Neural progenitor cell (in vitro differentiated cells): ENCODE results near the gene CCPG1. TPM values are rescaled to one million over a fixed set of nuclear protein-coding genes. Genes with fewer than 3 reads are reported as not detected.

Experiments
- DNase-seq: peaks from one replicate; pipeline ENCODE4 v3.0.0-alpha.2; 2016; ENCODE audit warnings: low spot score
- H2AFZ ChIP-seq: fragments of 200-600 bp; sonication (generic); replicated peaks from 2 replicates; pipeline ENCODE4 v1.6.1; 2016; ENCODE audit warnings: antibody characterized with exemption
- H3F3A ChIP-seq: fragments of 200-600 bp; sonication (generic); 2 replicates; pipeline ENCODE4 v1.6.1; 2016; ENCODE audit warnings: antibody characterized with exemption, low read depth
- H3K27ac ChIP-seq: fragments of 200-600 bp; sonication (generic); 2 replicates; pipeline ENCODE4 v1.5.1; 2016; ENCODE audit warnings: mild to moderate bottlenecking
- H3K27me3 ChIP-seq: fragments of 200-600 bp; sonication (generic); 2 replicates; pipeline ENCODE4 v1.6.1; 2016; ENCODE audit warnings: mild to moderate bottlenecking, moderate library complexity
- H3K36me3 ChIP-seq: fragments of 200-600 bp; sonication (generic); 2 replicates; pipeline ENCODE4 v1.5.1; 2016
- H3K4me1 ChIP-seq: fragments of 200-600 bp; sonication (generic); 2 replicates; pipeline ENCODE4 v1.6.1; 2016; ENCODE audit warnings: mixed run types
- H3K4me2 ChIP-seq: fragments of 200-600 bp; sonication (generic); 2 replicates; pipeline ENCODE4 v1.6.1; 2016
- H3K4me3 ChIP-seq: fragments of 200-600 bp; sonication (generic); 2 replicates; pipeline ENCODE4 v1.5.1; 2016
- H3K79me2 ChIP-seq: fragments of 200-600 bp; sonication (generic); 2 replicates; pipeline ENCODE4 v1.6.1; 2016; ENCODE audit warnings: low read depth
- H3K9ac ChIP-seq: fragments of 200-600 bp; sonication (generic); 2 replicates; pipeline ENCODE4 v1.6.1; 2016
- H3K9me3 ChIP-seq: fragments of 200-600 bp; sonication (generic); 2 replicates; pipeline ENCODE4 v1.5.1; 2016; ENCODE audit warnings: low read depth
- H4K20me1 ChIP-seq: fragments of 200-600 bp; sonication (generic); 2 replicates; pipeline ENCODE4 v1.6.1; 2016; ENCODE audit warnings: low read depth
- H3K27ac Mint-ChIP-seq: 3 replicates; pipeline ENCODE4 v1.8.0; 2021; ENCODE audit warnings: mixed read lengths
- H3K27me3 Mint-ChIP-seq: 2 replicates; pipeline ENCODE4 v1.8.0; 2022; ENCODE audit warnings: low read depth, mild to moderate bottlenecking, inconsistent platforms, moderate library complexity, mixed read lengths; ENCODE audit not compliant: insufficient read depth
- H3K36me3 Mint-ChIP-seq: 3 replicates; pipeline ENCODE4 v1.8.0; 2021; ENCODE audit warnings: mixed read lengths
- H3K4me1 Mint-ChIP-seq: 3 replicates; pipeline ENCODE4 v1.8.0; 2021; ENCODE audit warnings: mixed read lengths
- H3K4me3 Mint-ChIP-seq: 3 replicates; pipeline ENCODE4 v1.8.0; 2021; ENCODE audit warnings: mild to moderate bottlenecking, moderate library complexity, mixed read lengths
- H3K9me3 Mint-ChIP-seq: 3 replicates; pipeline ENCODE4 v1.8.0; 2020; ENCODE audit warnings: mixed read lengths
- EZH2 ChIP-seq: fragments of 200-600 bp; sonication (generic); IDR thresholded peaks from 2 replicates; pipeline ENCODE4 v1.6.1; 2017; ENCODE audit warnings: antibody characterized with exemption, mild to moderate bottlenecking, moderate library complexity
- EZH2phosphoT487 ChIP-seq: fragments of 200-600 bp; sonication (generic); IDR thresholded peaks from 2 replicates; pipeline ENCODE4 v1.6.1; 2017; ENCODE audit warnings: antibody characterized with exemption
- total RNA-seq: library from RNA; depleted of rRNA; stranded (reverse); fragments of >200 nt; gene quantifications from 2 replicates; pipeline ENCODE4 v1.2.3, GENCODE V29; 2015; ENCODE audit warnings: low replicate concordance
- TF ChIP-seq, protein P1 (sequence below): fragments of 200-600 bp; sonication (generic); IDR thresholded peaks from 2 replicates; pipeline ENCODE4 v1.5.1; 2017; ENCODE audit warnings: antibody characterized with exemption, mild to moderate bottlenecking

CCPG1 gene
- total RNA-seq, 1 donor from 2014 or later, result 28.0 TPM

GRCh38 chr15:55334371-55334770 lies 73.8 kb downstream of the CCPG1 start:
- no peaks in the 10 kb centered on the region for H3F3A ChIP-seq
- H3K9me3 Mint-ChIP-seq, result no peaks in the 10 kb centered on the region
- H3K4me1 Mint-ChIP-seq, result no peaks in the 10 kb centered on the region
- no peak overlapping the region for H2AFZ ChIP-seq
- no peaks in the 10 kb centered on the region for H3K27me3 Mint-ChIP-seq
- TF ChIP-seq, protein P1, sequence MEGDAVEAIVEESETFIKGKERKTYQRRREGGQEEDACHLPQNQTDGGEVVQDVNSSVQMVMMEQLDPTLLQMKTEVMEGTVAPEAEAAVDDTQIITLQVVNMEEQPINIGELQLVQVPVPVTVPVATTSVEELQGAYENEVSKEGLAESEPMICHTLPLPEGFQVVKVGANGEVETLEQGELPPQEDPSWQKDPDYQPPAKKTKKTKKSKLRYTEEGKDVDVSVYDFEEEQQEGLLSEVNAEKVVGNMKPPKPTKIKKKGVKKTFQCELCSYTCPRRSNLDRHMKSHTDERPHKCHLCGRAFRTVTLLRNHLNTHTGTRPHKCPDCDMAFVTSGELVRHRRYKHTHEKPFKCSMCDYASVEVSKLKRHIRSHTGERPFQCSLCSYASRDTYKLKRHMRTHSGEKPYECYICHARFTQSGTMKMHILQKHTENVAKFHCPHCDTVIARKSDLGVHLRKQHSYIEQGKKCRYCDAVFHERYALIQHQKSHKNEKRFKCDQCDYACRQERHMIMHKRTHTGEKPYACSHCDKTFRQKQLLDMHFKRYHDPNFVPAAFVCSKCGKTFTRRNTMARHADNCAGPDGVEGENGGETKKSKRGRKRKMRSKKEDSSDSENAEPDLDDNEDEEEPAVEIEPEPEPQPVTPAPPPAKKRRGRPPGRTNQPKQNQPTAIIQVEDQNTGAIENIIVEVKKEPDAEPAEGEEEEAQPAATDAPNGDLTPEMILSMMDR, result no peak
- no peak for TF ChIP-seq EZH2
- no peak for TF ChIP-seq EZH2phosphoT487
- no peaks in the 10 kb centered on the region for H3K4me1 ChIP-seq
- no peaks in the 10 kb centered on the region for H3K79me2 ChIP-seq
- H3K9ac ChIP-seq, result no peak overlapping the region
- no peaks in the 10 kb centered on the region for H3K9me3 ChIP-seq
- H4K20me1 ChIP-seq, result no peaks in the 10 kb centered on the region
- no peaks in the 10 kb centered on the region for H3K27me3 ChIP-seq
- no peaks in the 10 kb centered on the region for H3K36me3 ChIP-seq
- no peak overlapping the region for H3K27ac ChIP-seq
- H3K4me3 Mint-ChIP-seq, result no peak overlapping the region
- H3K4me2 ChIP-seq, result no peak overlapping the region
- DNase-seq, result no peak
- no peaks in the 10 kb centered on the region for H3K36me3 Mint-ChIP-seq
- H3K4me3 ChIP-seq, result no peak overlapping the region
- no peak overlapping the region for H3K27ac Mint-ChIP-seq

GRCh38 chr15:55327387-55327786 lies 80.8 kb downstream of the CCPG1 start:
- no peaks in the 10 kb centered on the region for H3K36me3 Mint-ChIP-seq
- H3F3A ChIP-seq, result peaks cover 6% of the 10 kb centered on the region
- no peaks in the 10 kb centered on the region for H4K20me1 ChIP-seq
- H2AFZ ChIP-seq, result no peak overlapping the region
- H3K9ac ChIP-seq, result no peak overlapping the region
- no peaks in the 10 kb centered on the region for H3K27me3 ChIP-seq
- TF ChIP-seq, protein P1, result no peak
- TF ChIP-seq EZH2 (no peak), EZH2phosphoT487 (no peak)
- no peak overlapping the region for H3K4me3 Mint-ChIP-seq
- no peaks in the 10 kb centered on the region for H3K36me3 ChIP-seq
- no peak overlapping the region for H3K27ac ChIP-seq
- H3K79me2 ChIP-seq, result no peaks in the 10 kb centered on the region
- no peak overlapping the region for H3K4me3 ChIP-seq
- peaks cover 8% of the 10 kb centered on the region for H3K4me1 ChIP-seq
- H3K9me3 Mint-ChIP-seq, result no peaks in the 10 kb centered on the region
- peaks cover 2% of the 10 kb centered on the region for H3K27me3 Mint-ChIP-seq
- no peak overlapping the region for H3K4me2 ChIP-seq
- no peak for DNase-seq
- peaks cover 7% of the 10 kb centered on the region for H3K4me1 Mint-ChIP-seq
- H3K9me3 ChIP-seq, result no peaks in the 10 kb centered on the region
- H3K27ac Mint-ChIP-seq, result no peak overlapping the region

DNA sequence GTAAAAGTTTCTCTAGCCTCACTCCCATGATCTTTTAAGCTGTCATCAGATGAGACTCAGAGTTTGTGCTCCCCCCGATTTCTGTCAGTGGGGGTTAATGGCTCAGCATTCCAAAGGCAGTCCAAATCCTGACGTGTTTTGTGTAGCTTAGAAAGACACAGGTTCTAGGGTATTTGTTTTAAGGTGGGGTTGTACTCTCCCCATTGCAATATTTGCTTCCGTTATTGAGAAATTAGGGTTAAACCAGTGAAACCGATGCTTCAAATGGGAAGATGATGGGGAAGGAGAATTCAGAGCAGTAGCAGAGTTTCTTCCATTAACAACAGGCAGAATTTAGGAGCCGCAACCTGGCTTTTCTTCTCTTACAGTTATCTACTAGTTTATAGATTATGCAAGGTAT lies 85.7 kb downstream of the CCPG1 start:
- no peak overlapping the region for H3K27ac Mint-ChIP-seq
- no peak overlapping the region for H3K27ac ChIP-seq

More for the DNA sequence above, 85.7 kb downstream of the CCPG1 start:
- Histone ChIP-seq H2AFZ (no peak overlapping the region), H4K20me1 (no peaks in the 10 kb centered on the region), H3K27me3 (no peaks in the 10 kb centered on the region), H3K4me1 (peaks cover 12% of the 10 kb centered on the region), H3K36me3 (no peaks in the 10 kb centered on the region), H3K9me3 (no peaks in the 10 kb centered on the region), H3K79me2 (peaks cover 31% of the 10 kb centered on the region), H3K4me2 (peak overlapping the region; percentile 6), H3F3A (peaks cover 10% of the 10 kb centered on the region), H3K4me3 (no peak overlapping the region), H3K9ac (no peak overlapping the region)
- peak; percentile 2 for DNase-seq
- Mint-ChIP-seq H3K27me3 (peaks cover 5% of the 10 kb centered on the region), H3K9me3 (no peaks in the 10 kb centered on the region), H3K4me3 (no peak overlapping the region), H3K4me1 (peaks cover 12% of the 10 kb centered on the region), H3K36me3 (no peaks in the 10 kb centered on the region)
- TF ChIP-seq, protein P1, result no peak
- TF ChIP-seq EZH2phosphoT487, result no peak
- TF ChIP-seq EZH2, result no peak
